Neural cell (in vitro differentiated cells): ENCODE data around the gene AMT.

Experiments used
- CTCF ChIP-seq: fragments of 450-650 bp; IDR thresholded peaks from 2 replicates; pipeline ENCODE4 v1.5.1; 2014; ENCODE audit warnings: antibody characterized with exemption, mild to moderate bottlenecking, moderate library complexity; ENCODE audit not compliant: poor library complexity, severe bottlenecking
- EP300 ChIP-seq: fragments of 450-650 bp; conservative IDR thresholded peaks from 2 replicates; pipeline ENCODE4 v1.6.1; 2014; ENCODE audit warnings: antibody characterized with exemption, mild to moderate bottlenecking, moderate library complexity; ENCODE audit not compliant: poor library complexity, severe bottlenecking
- POLR2AphosphoS5 ChIP-seq: IDR thresholded peaks from 2 replicates; pipeline ENCODE4 v1.6.1; 2012
- SMC3 ChIP-seq: fragments of 450-650 bp; conservative IDR thresholded peaks from 2 replicates; pipeline ENCODE4 v1.6.1; 2014; ENCODE audit warnings: antibody characterized with exemption, mild to moderate bottlenecking, moderate library complexity; ENCODE audit not compliant: poor library complexity

GRCh38 chr3:49469037-49469935, 47.0 kb upstream of the AMT start:
- TF ChIP-seq POLR2AphosphoS5 (no peak), SMC3 (no peak), EP300 (no peak), CTCF (no peak)
